HG03457 (cell line): ENCODE results near the gene ADAMTS17.

Source experiments
- ATAC-seq: cut with Tn5 transposase; IDR thresholded peaks from one replicate; pipeline ENCODE4 v1.9.1; 2021; ENCODE audit warnings: moderate number of reproducible peaks; ENCODE audit not compliant: unreplicated experiment

Gene ADAMTS17

DNA sequence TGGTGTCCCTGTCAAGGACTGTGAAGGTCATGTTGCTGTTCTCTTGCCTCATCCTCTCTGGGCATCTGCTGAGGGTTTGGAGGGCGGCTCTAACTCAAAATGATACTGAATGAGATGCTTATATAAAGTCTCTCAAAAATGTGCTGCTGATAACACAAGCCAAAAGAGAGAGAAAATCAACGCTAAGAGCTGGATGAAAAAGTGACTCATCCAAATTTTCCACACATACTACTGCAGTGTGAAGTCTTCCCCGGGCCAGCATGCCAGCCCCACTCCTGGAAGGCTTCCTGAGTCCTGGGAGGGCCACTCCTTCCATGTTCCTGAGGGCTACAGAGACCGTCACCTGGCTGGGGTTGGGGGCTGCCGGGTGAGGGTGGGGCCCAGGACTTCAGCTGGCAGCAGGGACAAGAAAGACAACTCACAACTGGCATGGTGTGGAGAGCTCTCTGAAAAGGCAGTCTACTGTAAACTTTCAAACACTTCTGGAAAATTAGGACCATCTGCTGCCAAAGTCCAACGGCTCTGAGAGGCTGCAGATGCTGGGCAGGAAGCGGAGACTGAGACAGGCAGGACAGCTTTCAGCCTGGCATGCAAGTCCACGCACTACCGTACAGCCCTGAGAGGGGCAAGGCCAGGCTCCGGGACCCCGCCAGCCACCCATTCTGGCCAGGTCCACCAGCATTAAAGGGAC, 200.3 kb downstream of the ADAMTS17 start:
- ATAC-seq: no peak

DNA sequence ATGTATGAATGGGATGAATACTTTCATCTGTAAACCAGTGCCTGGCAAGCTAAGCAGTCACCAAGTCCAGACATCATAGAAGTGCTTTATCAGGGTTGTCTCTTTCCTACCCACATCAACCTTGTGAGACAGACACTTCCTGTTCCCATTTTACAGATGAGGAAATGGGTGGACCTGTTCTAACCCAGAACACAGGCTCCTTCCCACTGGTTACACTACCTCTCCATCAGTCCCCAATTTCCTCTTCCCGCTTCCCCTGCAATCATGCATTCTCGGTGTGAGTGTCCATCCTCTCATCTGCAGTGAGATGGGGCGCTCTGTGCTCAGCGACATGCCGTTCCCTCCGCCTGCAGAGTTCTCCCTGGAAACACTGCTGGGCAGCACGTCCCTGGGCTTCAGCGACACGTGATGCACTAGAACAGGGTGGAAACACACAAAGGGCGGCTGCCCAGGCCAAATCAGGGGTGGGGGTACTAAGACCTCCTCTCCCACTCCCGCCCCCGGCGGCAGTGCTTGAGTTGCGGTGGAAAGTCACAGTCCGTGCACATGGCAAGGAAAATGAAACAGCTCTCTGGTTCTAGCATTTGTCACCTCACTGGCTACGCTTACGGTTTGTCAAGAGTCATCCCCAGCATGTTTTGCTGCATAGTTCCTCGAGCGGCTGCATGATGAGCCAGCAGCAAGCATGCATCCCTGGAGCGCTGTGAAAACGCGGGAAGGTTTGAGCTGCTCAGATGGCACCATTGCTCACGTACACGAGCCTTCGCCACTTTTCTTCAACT, 201.1 kb downstream of the ADAMTS17 start:
- ATAC-seq: no peak

DNA sequence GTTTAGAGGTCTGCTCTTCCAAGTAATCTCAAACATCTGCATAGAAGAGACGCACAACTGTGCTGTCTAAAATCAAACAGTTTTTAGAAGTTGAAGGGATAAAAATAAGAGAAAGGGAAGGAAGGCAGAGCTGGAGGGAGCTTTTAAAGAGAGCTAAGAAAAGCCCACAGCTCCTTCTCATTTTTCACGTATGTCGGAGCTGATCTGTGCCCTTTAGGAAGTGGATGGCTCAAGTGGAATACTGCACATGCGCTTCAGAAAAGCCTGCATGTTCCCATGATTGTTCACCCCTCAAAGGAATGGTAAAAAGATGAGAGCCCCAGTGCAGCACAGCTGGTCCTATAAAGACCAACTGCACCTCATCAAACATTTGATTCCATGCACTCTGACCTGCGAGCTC, 207.2 kb downstream of the ADAMTS17 start:
- ATAC-seq: no peak

DNA sequence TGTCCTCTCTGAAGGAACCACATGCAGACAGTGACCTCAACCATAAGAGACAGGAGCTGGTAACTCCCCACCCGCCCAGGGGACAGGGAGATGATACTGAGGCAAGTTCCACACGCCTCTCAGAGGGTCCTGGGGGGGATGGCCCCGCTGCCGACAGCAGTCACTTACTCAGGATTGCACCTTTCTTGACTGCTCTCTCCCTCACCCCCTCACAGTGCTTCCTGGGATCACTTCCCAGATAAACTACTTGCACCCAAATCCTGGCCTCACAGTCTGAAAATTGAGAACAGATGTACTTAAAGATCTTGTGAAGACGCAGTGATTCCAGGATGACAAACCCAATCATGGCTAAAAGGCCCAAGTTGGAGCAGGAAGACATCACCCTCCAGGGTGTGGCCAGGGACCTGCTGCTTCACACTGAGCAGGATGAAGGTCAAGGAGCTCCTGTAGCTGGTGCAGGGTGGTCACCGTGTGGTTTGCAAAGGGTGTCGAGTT, 207.6 kb downstream of the ADAMTS17 start:
- no peak for ATAC-seq

DNA sequence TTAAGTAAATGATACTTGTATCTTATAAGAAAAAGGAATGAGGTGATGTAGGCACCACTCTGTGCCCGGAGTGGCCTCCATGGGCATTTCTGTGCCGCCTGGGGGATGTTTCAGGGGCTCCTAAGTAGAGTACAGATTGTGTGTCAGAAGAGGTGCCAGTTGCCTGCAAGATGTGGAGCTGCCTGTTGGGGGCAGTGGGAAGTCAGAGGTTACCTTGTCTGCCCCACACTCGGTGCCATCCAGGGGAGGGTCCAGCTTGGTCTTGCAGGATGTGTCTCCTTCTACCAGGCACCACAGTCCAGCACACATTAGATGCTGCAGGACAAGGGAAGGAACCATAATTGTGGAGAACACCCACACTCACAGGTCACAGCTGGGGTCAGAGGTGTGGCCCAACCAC, 208.8 kb downstream of the ADAMTS17 start:
- no peak for ATAC-seq

DNA sequence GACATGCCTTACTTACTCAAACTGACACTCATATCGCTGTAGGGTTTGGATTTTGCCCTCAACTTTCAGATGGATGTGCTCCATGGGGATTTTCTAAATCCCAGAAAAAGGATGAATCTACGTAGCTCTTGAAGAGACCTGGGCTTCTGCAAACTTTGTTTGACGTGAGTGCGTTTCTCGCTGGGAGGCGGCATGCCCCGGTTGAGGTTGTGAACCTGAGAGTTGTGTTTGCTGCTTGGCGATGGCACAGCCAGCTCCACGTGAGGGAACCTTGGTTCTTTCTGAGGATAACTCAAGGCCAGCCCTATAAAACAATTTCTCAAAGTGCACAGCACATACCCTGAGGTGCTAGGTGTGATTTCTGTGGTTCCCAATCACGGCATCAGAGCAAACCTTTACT, 209.5 kb downstream of the ADAMTS17 start:
- no peak for ATAC-seq

DNA sequence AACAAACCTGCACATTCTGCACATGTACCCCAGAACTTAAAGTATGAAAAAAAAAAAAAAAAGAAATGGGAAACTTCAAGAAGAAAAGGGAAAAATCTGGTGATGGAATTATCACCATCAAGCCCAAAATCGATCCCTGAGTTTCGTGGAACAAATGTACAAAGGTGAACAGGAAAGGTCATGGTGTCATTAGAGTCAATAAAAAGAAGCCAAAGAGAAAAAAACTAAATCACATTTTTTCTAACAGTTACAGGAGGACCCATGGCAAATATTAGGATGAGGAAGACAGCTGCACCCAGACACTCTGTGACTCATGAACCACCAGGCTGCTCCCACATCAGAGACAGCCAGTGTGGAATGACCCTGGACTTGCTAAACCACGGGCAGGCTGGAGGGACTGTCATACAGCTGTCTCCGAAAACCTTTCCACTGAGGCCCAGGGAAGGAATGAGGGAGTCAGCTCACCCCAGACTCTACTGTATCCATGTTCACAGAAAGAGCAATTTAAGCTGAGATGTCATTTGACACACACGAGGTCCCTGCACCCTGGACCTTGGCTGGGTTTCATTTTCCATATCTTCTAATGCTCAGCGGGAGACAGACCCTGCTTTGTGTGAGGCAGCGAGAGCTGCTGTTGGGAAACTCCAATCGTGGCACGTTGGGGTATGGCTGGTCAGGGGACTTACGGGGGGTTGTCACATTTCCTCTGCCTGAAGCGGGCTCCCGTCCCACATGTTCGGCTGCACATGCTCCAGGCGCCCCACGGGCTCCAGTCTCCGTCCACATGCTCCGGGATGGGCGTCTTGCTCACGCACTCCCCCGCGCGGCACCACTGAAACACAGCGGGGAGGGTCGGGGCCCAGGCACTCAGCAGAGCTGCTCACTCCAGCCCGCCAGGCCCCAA, 210.2 kb downstream of the ADAMTS17 start:
- ATAC-seq: no peak

DNA sequence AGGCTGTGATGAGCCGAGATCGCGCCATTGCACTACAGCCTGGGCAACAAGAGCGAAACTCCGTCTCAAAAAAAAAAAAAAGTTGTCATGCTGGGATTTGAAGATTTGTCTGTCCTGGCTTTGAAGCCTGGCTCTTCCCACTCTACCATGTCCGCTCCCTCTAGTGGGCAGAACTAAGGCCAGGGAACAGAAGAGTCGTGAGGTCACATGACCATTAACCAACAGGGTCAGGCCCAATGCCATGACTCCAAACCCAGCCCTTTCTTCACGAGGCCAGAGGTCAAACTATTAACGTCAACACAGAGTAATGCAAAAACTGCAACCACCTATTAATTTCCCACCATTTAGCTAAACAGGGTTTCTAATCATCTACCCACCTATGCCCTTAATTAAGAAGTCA, 212.1 kb downstream of the ADAMTS17 start:
- ATAC-seq: no peak

DNA sequence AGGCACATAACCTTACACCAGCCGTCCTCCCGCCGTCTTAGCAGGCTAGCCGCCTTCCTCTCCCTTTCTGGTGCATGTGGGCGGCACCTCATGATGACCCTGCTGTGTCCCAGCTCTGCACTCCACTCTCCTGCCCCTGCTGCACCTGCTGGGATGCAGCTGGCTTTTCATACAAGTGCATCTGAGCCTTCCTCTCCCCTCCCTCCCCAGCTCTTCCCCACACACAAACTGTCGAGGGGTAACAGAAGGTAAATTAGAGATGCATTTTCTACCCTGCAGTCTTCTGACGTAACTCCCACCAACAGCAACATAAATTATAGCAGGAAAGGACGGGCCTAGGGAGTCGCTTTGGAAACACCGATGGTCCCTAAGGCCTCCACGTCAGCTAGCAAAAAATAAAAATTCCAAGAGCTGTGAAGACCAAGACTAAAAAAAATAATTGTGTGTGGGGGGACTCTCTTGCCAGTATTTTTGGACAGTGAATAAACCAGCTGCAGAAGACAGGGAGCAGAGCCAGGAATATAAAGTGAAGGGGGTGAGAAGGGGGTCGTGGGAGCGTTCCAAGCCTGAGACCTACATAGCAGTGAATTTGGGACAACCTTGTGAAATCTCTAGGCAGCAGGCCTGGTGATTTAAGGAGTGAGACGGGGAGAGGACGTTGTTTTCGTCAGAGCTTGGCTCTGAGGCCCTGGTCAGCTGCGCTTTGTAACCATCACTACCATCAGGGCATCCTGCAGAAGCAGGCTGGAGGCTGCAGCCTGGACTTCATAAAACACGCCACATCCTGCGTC, 216.2 kb downstream of the ADAMTS17 start:
- no peak for ATAC-seq

DNA sequence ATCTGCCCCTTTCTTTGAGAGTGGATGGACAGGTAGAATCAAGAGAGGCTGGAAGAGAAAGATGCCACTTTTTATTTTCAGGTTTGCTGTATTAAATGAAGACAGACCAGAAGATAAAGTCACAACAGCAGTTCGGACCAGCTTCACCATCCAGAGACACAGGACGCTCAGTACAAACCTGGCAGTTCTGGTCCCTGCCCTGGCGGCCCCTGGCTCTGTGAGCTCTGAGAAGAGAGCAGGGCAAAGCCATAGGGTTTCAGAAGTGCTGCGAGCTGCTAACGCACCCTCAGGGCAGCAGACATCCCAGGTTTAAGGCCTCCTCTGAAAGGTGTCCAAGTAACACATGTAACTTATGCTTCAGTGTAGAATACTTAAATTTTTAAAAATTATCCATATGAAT, 216.8 kb downstream of the ADAMTS17 start:
- no peak for ATAC-seq

DNA sequence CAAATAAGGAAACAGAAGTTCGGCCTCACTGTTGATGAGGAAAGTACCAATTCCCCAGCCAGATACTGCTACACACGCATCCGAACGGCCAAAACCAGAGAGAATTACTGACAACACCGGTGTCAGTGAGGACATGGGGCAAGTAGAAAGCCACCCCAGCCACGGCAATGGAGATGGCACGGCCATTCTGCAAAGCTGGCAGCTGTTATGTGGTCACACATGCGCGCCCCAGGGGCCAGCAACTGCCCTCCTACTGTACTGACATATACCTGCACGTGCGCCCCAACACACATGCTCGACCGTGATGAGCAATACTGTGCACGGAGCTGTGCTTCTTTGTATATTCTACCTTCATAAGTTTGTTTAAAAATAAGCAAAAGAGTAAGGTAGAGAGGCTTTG, 217.4 kb downstream of the ADAMTS17 start:
- no peak for ATAC-seq

DNA sequence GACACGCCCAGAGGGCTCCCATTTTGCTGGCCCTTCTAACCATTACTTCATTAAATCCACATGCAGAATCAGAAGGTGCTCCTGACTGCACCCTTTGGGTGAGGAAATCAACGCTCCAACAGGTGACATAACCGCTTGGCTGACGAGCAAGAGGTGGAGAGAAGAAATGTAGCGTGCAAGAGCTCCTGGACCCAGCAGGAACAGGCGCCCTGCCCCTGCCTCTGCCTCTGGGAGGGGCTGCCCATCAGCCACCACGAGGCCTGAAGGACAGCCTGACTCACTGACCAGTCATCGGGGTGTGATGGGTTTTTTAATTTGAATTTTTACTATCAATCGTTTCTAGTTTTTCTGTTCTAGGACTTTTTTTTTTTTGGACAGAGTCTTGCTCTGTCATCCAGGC, 218.2 kb downstream of the ADAMTS17 start:
- no peak for ATAC-seq

DNA sequence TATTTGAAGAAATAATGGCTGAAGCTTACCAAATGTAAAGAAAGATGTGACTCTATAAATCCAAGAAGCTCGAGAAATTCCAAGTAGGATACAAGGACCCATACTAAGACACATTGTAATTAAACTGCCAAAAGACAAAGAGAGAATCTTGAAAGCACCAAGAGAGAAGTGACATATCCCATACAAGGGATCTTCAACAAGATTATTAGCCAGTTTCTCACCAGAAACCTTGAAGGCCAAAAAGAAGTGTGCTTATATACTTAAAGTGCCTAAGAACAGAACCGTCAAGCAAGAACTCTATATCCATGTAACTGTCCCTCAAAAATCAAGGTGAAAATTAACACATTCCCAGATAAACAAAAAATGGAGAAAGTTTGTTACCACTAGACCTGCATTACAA, 220.5 kb downstream of the ADAMTS17 start:
- no peak for ATAC-seq

DNA sequence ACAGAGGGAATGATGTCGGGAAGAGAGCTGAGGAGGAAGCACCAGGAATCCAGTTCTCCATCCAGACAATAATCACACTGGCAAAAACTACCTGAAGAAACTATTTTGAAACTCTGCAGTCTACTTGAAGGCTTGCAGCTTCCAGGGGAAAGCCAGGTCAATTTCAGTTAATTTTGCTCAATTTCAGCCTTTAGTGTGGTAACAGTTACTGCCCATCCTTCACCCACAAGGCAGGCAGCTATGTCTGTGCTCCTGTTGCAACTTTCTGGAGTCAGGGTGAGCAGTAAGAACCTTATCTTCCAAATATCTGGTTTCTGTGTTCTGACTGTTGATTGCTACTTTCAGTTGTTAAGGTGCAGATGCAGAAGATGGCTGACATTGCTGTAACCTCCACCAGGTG, 221.7 kb downstream of the ADAMTS17 start:
- ATAC-seq: no peak

DNA sequence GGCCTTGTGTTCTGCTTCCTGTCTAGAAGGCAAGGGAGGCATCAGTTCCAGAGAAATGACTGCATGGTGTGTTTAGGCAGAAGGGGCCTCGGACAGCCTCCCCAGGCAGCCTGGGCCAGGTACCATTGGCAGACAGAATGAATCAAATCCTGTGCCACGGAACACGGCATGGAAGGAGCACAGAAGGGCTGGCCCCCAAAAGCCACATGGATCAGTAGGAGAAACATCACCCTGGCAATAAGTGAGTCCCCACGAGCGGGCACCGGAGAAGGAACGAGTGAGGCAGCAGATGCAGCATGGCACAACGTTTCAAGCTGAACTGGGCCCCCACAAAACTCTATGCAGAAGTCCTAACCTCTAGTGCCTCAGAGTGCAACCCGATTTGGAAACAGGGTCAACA, 223.2 kb downstream of the ADAMTS17 start:
- ATAC-seq: no peak

DNA sequence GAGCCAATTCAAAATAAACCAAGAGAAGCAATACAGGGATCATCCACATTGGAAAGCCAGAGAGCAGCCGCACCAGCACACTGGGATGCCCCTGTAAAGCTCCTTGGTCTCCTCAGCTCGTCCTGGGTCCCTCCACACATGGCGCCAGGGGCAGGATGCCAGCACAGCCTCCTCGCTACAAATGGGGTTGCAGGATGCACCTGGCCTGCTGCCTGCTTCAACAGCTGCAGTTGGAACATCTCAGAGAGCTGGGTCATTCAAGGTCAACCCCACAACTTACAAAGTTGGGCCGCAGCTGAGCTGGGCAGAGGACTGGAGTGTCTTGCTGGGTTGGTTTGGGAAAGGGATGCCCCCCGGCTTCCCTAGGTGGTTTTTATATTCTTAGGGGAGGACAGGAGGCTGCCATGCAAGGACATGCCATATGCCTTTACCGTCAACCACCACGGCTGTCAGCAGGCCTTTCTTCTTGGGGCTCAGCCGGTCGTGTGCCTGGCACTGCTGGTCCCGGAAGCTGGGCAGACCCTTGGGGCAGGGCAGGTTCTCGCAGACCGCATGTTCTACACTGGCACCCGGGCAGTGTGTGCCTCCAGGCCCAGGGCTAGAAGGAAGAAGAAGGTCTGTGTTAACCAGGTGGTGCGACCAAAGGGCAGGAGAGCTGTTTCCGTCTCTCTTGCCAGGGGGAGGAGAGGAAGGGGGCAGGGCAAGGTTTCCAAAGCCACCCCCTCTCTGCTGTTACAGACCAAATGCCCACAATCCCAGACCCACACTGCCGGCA, 225.2 kb downstream of the ADAMTS17 start:
- ATAC-seq: no peak

DNA sequence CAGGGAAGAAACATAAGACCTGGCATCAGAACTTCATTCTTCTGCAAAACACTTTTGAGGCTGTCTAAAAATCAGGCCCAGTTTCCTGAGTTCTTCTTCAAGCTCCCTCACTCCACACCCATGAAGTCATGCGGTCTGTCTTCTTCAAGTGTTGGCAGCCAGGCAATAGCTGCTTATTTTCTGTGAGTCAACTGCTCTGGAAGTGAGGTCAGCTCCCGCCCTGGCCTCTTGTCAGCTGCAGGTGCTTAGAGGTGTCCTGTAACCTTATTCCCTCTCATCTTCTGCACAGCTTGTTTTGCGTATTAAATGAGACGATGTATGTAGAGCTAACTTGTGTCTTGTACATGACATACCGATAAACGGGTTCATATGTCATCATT, 226.1 kb downstream of the ADAMTS17 start:
- ATAC-seq: no peak

DNA sequence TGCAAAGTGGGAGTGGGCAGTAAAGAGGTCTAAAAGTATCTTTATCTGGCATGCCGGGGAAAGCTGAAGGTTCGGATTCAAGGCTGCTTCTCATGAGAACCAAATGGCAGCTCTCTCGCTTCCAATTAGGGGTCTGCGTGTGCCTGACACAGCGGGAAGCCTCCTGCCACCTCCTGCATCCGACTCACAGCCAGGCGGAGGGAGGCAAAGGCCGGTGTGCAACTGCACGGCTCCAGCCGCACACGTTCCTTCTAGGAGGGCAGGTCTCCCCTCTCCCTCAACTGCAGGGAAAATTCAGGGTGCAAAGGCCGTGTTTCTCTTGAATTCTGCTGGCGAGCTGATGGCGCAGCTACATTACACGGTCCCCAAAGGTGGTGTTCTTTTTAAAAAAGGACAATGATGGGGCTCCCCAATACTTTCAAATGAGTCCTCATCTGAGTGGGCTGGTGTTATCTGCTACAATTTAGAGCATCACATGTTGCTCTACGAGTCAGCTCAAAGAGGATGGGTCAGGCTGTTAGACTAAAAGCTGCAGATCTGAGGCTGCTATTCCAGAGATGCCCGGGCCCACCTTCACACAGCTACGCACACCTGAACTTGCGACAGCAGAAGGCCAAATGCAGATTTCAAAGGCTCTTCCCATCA, 226.6 kb downstream of the ADAMTS17 start:
- no peak for ATAC-seq

DNA sequence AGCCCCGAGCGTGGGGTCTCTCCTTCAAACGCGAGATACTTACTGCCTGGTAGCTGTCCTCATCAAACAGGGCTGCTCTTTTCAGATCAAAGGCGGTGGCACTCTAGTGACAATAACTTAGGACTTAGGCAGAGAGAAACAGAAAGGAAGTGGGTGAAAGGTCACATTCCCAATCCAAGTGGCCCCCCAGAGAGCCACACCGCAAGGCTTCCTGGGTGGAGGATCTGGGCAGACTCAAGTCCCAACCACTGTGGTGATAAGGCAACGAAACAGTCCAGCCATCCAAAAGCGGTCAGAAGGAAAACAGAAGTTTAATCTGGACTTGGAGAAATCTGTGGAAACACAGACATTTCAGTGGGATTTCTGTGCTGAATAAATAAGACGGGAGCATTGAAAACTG, 227.2 kb downstream of the ADAMTS17 start:
- no peak for ATAC-seq
